Transverse colon (tissue), 3 donors: Measurements from ENCODE around the gene ECSIT.

Experiments
- EP300 ChIP-seq: sonication (generic); formaldehyde crosslinking; IDR thresholded peaks from one replicate; pipeline ENCODE4 v1.6.1; 2017; ENCODE audit warnings: antibody characterized with exemption, low read depth
- POLR2A ChIP-seq: fragments of 450-650 bp; IDR thresholded peaks from one replicate; pipeline ENCODE4 v1.6.1; 2016; ENCODE audit warnings: antibody characterized with exemption, mild to moderate bottlenecking, moderate library complexity
- TF ChIP-seq, protein P1 (sequence below), 5 experiments: fragments of 200-600 bp in 3 of 5; fragments of 450-650 bp in 2 of 5; sonication (generic) in 3 of 5; IDR thresholded peaks; 1 replicate in 2 of 5; 2 replicates in 3 of 5; pipeline ENCODE4 v1.5.1; 2016 to 2017; ENCODE audit warnings: antibody characterized with exemption in 5 of 5, inconsistent platforms in 3 of 5, mild to moderate bottlenecking in 2 of 5, moderate library complexity in 1 of 5

DNA sequence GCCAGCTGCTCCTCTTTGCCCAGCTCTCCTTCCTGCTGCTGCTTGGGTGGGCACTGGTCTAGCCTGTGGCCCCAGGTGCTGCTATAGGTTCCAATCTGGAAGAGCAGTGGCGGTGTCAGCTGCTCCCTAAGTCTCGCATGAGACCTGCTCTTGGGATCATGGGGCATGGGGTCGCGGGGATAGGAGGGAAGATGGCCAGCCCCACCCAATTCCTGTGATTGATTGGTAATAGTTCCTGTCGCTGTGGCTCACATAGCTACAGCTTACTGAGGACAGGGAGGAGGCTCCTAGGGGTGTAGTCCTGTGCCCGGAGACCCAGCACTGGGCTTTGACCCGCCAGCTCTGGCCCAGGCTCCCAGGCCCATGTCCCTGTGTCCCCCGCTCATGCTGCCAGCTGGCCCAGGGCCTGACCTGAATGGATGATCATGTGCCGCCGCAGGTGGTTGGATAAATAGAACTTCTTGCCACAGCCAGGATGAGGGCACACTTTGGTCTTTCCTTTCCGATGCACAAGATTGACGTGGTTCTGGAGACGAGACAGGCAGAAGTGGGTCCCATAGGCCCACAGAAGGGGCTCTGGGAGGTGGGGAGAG lies 43.6 kb downstream of the ECSIT start:
- TF ChIP-seq, protein P1, sequence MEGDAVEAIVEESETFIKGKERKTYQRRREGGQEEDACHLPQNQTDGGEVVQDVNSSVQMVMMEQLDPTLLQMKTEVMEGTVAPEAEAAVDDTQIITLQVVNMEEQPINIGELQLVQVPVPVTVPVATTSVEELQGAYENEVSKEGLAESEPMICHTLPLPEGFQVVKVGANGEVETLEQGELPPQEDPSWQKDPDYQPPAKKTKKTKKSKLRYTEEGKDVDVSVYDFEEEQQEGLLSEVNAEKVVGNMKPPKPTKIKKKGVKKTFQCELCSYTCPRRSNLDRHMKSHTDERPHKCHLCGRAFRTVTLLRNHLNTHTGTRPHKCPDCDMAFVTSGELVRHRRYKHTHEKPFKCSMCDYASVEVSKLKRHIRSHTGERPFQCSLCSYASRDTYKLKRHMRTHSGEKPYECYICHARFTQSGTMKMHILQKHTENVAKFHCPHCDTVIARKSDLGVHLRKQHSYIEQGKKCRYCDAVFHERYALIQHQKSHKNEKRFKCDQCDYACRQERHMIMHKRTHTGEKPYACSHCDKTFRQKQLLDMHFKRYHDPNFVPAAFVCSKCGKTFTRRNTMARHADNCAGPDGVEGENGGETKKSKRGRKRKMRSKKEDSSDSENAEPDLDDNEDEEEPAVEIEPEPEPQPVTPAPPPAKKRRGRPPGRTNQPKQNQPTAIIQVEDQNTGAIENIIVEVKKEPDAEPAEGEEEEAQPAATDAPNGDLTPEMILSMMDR (IDR thresholded peaks at IDR 0.05), result no peak
- TF ChIP-seq POLR2A, result no peak
- no peak for TF ChIP-seq EP300
